CD4-positive, alpha-beta T cell treated with Interleukin-6 at 100 ng/mL for 8 hours (primary cell): ENCODE measurements around the gene BYSL.

ENCODE experiments used
- DNase-seq: peaks from one replicate; pipeline ENCODE4 v3.0.0-alpha.2; 2020; ENCODE audit warnings: mixed read lengths, low spot score

BYSL gene

GRCh38 chr6:41976794-41977484 is 55.6 kb downstream of the BYSL start:
- DNase-seq, result no peak
